Mesendoderm (in vitro differentiated cells): ENCODE data around the gene FLT1.
A peak's percentile ranks its signal among the peaks of the same experiment; 100 is the strongest.

Source experiments
- DNase-seq: peaks from one replicate; pipeline ENCODE4 v3.0.0; 2013
- H2AK5ac ChIP-seq: 2 replicates; pipeline ENCODE4 v1.6.1; 2013; ENCODE audit warnings: low read length, inconsistent platforms
- H2BK120ac ChIP-seq: 2 replicates; pipeline ENCODE4 v1.6.1; 2013; ENCODE audit warnings: low read depth, mild to moderate bottlenecking, low read length, moderate library complexity, mixed read lengths
- H2BK15ac ChIP-seq: replicated peaks from 2 replicates; pipeline ENCODE4 v1.6.1; 2013; ENCODE audit warnings: low read depth, mild to moderate bottlenecking, moderate library complexity
- H2BK5ac ChIP-seq: 2 replicates; pipeline ENCODE4 v1.6.1; 2013; ENCODE audit warnings: low read length, inconsistent platforms
- H3K18ac ChIP-seq: 2 replicates; pipeline ENCODE4 v1.6.1; 2013; ENCODE audit warnings: mild to moderate bottlenecking, low read length, mixed read lengths
- H3K23ac ChIP-seq: one replicate; pipeline ENCODE4 v1.6.1; 2013; ENCODE audit warnings: low read length
- H3K27ac ChIP-seq: 2 replicates; pipeline ENCODE4 v1.5.1; 2013; ENCODE audit warnings: low read depth, mild to moderate bottlenecking, inconsistent platforms, low read length, moderate library complexity
- H3K27me3 ChIP-seq: 2 replicates; pipeline ENCODE4 v1.6.1; 2013; ENCODE audit warnings: low read length, control low read depth, mild to moderate bottlenecking, inconsistent platforms; ENCODE audit not compliant: insufficient read depth, poor library complexity
- H3K36me3 ChIP-seq: 2 replicates; pipeline ENCODE4 v1.6.1; 2013; ENCODE audit warnings: low read length, inconsistent platforms; ENCODE audit not compliant: control insufficient read depth, insufficient read depth
- H3K4ac ChIP-seq: one replicate; pipeline ENCODE4 v1.6.1; 2013; ENCODE audit warnings: low read depth, mild to moderate bottlenecking, low read length, moderate library complexity
- H3K4me1 ChIP-seq: 2 replicates; pipeline ENCODE4 v1.6.1; 2013; ENCODE audit warnings: low read depth, low read length, inconsistent platforms; ENCODE audit not compliant: control insufficient read depth
- H3K4me2 ChIP-seq: 2 replicates; pipeline ENCODE4 v1.6.1; 2013; ENCODE audit warnings: low read length
- H3K4me3 ChIP-seq: 2 replicates; pipeline ENCODE4 v1.5.1; 2013; ENCODE audit warnings: mild to moderate bottlenecking, low read length
- H3K56ac ChIP-seq: one replicate; pipeline ENCODE4 v1.6.1; 2013; ENCODE audit warnings: low read length
- H3K79me1 ChIP-seq: 2 replicates; pipeline ENCODE4 v1.6.1; 2013; ENCODE audit warnings: low read length, inconsistent platforms
- H3K79me2 ChIP-seq: 2 replicates; pipeline ENCODE4 v1.6.1; 2013; ENCODE audit warnings: mild to moderate bottlenecking, low read length; ENCODE audit not compliant: control insufficient read depth, insufficient read depth
- H3K9ac ChIP-seq: 2 replicates; pipeline ENCODE4 v1.6.1; 2013; ENCODE audit warnings: low read length, inconsistent platforms
- H4K5ac ChIP-seq: one replicate; pipeline ENCODE4 v1.6.1; 2013; ENCODE audit warnings: low read length
- H4K8ac ChIP-seq: one replicate; pipeline ENCODE4 v1.6.1; 2013; ENCODE audit warnings: low read depth, mild to moderate bottlenecking, control low read depth, low read length, moderate library complexity
- WGBS: extraction: QIAGEN DNeasy Blood & Tissue Kit; methylation state at CpG from one replicate; pipeline ENCODE4 v1.1.7; 2013; ENCODE audit warnings: low lambda C conversion rate, missing lambda C conversion rate; ENCODE audit not compliant: insufficient coverage; ENCODE audit errors: extremely low coverage; 5-methylcytosine and 5-hydroxymethylcytosine counted together

The FLT1 gene

DNA sequence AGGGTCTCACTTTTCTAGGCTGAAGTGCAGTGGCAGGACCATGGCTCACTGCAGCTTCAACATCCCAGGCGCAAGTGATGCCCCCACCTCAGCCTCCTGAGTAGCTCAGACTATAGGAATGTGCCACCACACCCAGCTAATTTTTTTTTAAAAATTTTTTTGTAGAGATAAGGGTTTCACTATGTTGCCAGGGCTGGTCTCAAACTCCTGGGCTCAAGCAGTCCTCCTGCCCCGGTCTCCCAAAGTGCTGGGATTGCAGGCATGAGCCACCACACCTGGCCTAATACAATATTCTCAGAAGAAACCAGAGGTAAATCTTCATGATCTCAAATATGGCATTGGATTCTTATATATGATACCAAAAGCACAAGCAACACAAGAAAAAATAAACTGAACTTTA is 47.7 kb downstream of the FLT1 start:
- Histone ChIP-seq H4K8ac (no peak overlapping the region), H3K79me2 (no peaks in the 10 kb centered on the region), H3K9ac (no peak overlapping the region), H3K4ac (no peak overlapping the region), H2BK5ac (no peak overlapping the region), H2AK5ac (no peak overlapping the region), H2BK15ac (no peak overlapping the region), H3K79me1 (no peaks in the 10 kb centered on the region), H3K4me3 (no peak overlapping the region), H2BK120ac (no peak overlapping the region), H3K23ac (no peak overlapping the region), H3K27me3 (no peaks in the 10 kb centered on the region), H4K5ac (no peak overlapping the region), H3K27ac (no peak overlapping the region), H3K18ac (no peak overlapping the region), H3K36me3 (no peaks in the 10 kb centered on the region), H3K4me1 (peaks cover 3% of the 10 kb centered on the region), H3K56ac (no peak overlapping the region), H3K4me2 (no peak overlapping the region)
- no CpG with 5 or more reads among the region's 2 CpGs for WGBS
- no peak for DNase-seq

DNA sequence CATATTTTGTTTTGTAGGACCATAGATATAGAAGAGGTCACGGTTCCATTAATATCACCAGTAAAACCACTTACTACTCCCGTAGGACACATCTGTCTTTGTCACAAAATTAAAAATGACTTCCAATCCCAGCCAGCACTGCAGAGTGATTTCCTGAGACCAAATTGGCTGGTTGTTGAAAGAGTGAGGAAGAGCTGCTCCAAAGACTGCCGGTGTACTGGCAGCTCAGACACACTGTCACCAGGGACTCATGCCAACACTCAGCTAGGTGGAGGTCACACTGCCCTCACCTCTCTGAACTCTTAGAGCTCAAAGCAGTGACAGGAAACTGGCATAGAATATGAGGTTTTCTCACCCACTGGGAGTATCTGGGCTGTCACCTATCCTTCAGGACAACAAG is 52.1 kb downstream of the FLT1 start:
- Histone ChIP-seq H4K8ac (no peak overlapping the region), H2BK120ac (no peak overlapping the region), H3K4ac (no peak overlapping the region), H2BK5ac (no peak overlapping the region), H3K9ac (no peak overlapping the region), H3K36me3 (no peaks in the 10 kb centered on the region), H3K18ac (no peak overlapping the region), H3K27me3 (no peaks in the 10 kb centered on the region), H3K23ac (no peak overlapping the region), H3K27ac (no peak overlapping the region), H3K56ac (no peak overlapping the region), H3K79me1 (no peaks in the 10 kb centered on the region), H3K4me1 (peaks cover 13% of the 10 kb centered on the region), H3K4me2 (no peak overlapping the region), H2AK5ac (no peak overlapping the region), H2BK15ac (no peak overlapping the region), H3K79me2 (no peaks in the 10 kb centered on the region), H3K4me3 (no peak overlapping the region), H4K5ac (no peak overlapping the region)
- no CpG with 5 or more reads among the region's 3 CpGs for WGBS
- no peak for DNase-seq

DNA sequence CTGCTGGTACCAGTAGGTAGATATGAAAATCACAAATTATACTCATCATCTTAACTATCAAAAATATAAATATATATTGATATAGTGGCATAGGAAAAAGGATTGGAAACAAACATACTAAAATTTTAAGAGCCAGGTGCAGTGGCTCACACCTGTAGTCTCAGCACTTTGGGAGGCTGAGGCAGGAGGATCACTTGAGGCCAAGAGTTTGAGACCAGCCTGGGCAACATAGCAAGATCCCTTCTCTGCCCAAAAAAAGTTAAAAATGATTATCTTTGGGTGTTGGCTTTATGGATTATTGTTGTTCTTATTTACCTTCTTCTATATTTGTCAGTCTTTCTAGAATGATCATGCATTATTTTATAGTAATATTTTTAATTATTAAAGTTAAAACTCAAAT is 53.4 kb downstream of the FLT1 start:
- Histone ChIP-seq H3K56ac (no peak overlapping the region), H3K4me2 (no peak overlapping the region), H2BK5ac (no peak overlapping the region), H3K4ac (no peak overlapping the region), H3K79me1 (no peaks in the 10 kb centered on the region), H4K8ac (no peak overlapping the region), H3K23ac (no peak overlapping the region), H3K27ac (no peak overlapping the region), H3K4me3 (no peak overlapping the region), H3K4me1 (peaks cover 16% of the 10 kb centered on the region), H4K5ac (no peak overlapping the region), H3K79me2 (no peaks in the 10 kb centered on the region), H3K36me3 (no peaks in the 10 kb centered on the region), H3K9ac (no peak overlapping the region), H3K18ac (no peak overlapping the region), H2BK120ac (no peak overlapping the region), H2AK5ac (no peak overlapping the region), H2BK15ac (no peak overlapping the region), H3K27me3 (no peaks in the 10 kb centered on the region)
- DNase-seq = no peak

DNA sequence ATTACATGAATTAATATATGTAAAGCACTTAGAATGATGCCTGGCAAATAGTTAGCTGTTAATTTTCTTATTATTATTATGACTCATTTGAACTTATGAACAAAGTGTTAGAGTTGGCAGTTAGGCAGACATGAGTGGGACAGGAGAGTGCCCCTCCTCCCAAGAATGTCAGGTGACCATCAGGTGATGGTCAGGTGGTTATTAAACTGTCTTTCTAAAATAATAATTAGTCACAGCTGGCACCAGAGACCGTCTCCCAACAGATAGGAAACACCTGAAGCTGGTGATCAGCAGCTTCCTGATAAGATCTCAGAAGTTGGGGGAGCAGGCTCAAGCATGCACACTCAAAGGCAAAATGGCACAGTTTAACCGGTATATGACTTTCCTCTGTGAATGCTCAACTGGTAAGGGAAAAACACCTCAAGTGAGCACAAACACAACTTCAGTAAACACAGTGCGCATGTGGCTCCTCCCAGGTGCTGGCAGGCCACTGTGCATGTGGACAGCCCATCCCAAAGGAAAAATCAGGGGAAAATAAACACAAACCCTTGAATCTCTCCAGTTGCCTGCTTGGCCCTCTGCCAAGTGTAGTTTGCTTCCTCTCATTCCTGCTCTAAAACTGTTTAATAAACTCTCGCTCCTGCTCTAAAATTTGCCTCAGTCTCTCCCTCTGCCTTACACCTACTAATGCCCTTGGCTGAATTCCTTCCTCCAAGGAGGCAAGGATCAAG is 54.0 kb downstream of the FLT1 start:
- H3K4me3 ChIP-seq = no peak overlapping the region
- H3K79me2 ChIP-seq = no peaks in the 10 kb centered on the region
- H3K4me2 ChIP-seq = no peak overlapping the region
- no peak overlapping the region for H3K27ac ChIP-seq
- H3K36me3 ChIP-seq = no peaks in the 10 kb centered on the region
- H3K27me3 ChIP-seq = no peaks in the 10 kb centered on the region
- no peak overlapping the region for H4K8ac ChIP-seq
- H2BK5ac ChIP-seq = no peak overlapping the region
- no peak overlapping the region for H4K5ac ChIP-seq
- H3K4ac ChIP-seq = no peak overlapping the region
- no peaks in the 10 kb centered on the region for H3K79me1 ChIP-seq
- H2AK5ac ChIP-seq = no peak overlapping the region
- H3K9ac ChIP-seq = no peak overlapping the region
- H3K4me1 ChIP-seq = peaks cover 16% of the 10 kb centered on the region
- H2BK120ac ChIP-seq = no peak overlapping the region
- H3K56ac ChIP-seq = no peak overlapping the region
- WGBS = no CpG with 5 or more reads among the region's 4 CpGs
- no peak overlapping the region for H2BK15ac ChIP-seq
- H3K18ac ChIP-seq = no peak overlapping the region
- H3K23ac ChIP-seq = peak overlapping the region; percentile 20
- no peak for DNase-seq

DNA sequence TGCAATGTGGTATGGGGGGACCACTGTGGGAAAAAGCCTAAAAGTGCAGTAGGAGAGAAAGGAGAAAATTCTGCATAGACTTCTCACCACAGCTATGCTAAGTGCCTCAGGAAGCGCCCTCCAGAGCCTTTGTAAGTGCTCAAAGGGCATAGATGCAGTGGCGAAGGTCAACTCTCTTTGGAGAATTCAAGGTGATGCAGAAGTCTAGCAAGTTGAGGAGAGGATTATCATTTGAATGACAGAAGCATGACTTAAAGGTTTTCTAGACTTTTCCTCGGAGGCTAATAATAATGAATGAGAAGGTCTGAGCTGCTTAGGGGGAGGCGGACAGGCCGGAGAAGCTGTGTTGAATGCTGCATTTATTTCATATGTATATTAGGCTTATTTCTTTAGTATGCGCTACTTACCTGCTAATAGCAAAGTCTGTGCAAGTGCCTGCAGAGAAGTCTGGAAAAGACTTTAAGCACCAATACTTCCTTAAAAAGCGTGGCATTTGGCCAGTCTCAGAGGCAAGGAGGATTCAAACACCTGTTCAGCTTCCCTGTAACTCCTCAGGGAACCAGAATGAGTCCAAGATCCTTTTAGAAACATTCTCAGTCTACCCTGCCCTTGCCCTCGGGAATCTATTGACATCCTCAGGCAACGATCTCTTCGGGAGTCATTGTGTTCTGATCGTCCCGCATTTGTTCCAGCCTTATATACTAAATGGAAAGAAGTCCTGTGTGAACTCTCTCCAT is 56.2 kb downstream of the FLT1 start:
- H3K4me1 ChIP-seq = peaks cover 17% of the 10 kb centered on the region
- no peaks in the 10 kb centered on the region for H3K79me2 ChIP-seq
- no peak overlapping the region for H2AK5ac ChIP-seq
- no peak overlapping the region for H3K4me2 ChIP-seq
- no peaks in the 10 kb centered on the region for H3K27me3 ChIP-seq
- WGBS = no CpG with 5 or more reads among the region's 12 CpGs
- H2BK15ac ChIP-seq = no peak overlapping the region
- H4K8ac ChIP-seq = no peak overlapping the region
- no peaks in the 10 kb centered on the region for H3K36me3 ChIP-seq
- no peak overlapping the region for H2BK5ac ChIP-seq
- DNase-seq = peak; percentile 29
- H3K56ac ChIP-seq = peak overlapping the region; percentile 15
- H3K4me3 ChIP-seq = no peak overlapping the region
- H3K18ac ChIP-seq = no peak overlapping the region
- H3K27ac ChIP-seq = peak overlapping the region; percentile 7
- H3K23ac ChIP-seq = no peak overlapping the region
- H3K9ac ChIP-seq = no peak overlapping the region
- no peak overlapping the region for H4K5ac ChIP-seq
- H2BK120ac ChIP-seq = no peak overlapping the region
- H3K4ac ChIP-seq = no peak overlapping the region
- no peaks in the 10 kb centered on the region for H3K79me1 ChIP-seq
